RKO (cell line): Measurements from ENCODE around the gene ARHGAP40.

Experiments
- DNase-seq: peaks from one replicate; pipeline ENCODE4 v3.0.0-alpha.2; 2016; ENCODE audit warnings: low spot score

Gene ARHGAP40

GRCh38 chr20:38685271-38685670, 83.7 kb downstream of the ARHGAP40 start:
- DNase-seq, result no peak

- peak; percentile 69 for DNase-seq
These were observed 84.4 kb downstream of the ARHGAP40 start for GRCh38 chr20:38685853-38686473.

GRCh38 chr20:38692436-38693411, 91.1 kb downstream of the ARHGAP40 start:
- DNase-seq, result peak; percentile 73

- DNase-seq, result no peak
These were observed 95.7 kb downstream of the ARHGAP40 start for GRCh38 chr20:38697306-38697705.

- no peak for DNase-seq
These were observed 96.9 kb downstream of the ARHGAP40 start for GRCh38 chr20:38698541-38698940.

GRCh38 chr20:38700141-38700540, 98.5 kb downstream of the ARHGAP40 start:
- DNase-seq, result no peak
